LoVo (cell line): ENCODE data around the gene RUNX2.
A peak's percentile ranks its signal among the peaks of the same experiment; 100 is the strongest.
"Not testable (repeated sequence)": the region's sequence is repeated elsewhere in the genome, so short reads cannot be mapped to it uniquely, and the experiment has no call there.

Experiments
- DNase-seq: peaks from one replicate; pipeline ENCODE4 v3.0.0-alpha.2; 2016; ENCODE audit warnings: low spot score

RUNX2 gene

GRCh38 chr6:45558858-45559257 is 230.7 kb downstream of the RUNX2 start:
- DNase-seq: no peak

GRCh38 chr6:45560321-45560820 is 232.2 kb downstream of the RUNX2 start:
- not testable (repeated sequence) for DNase-seq

GRCh38 chr6:45562171-45562570 is 234.0 kb downstream of the RUNX2 start:
- DNase-seq: no peak

GRCh38 chr6:45563041-45563440 is 234.9 kb downstream of the RUNX2 start:
- no peak for DNase-seq

GRCh38 chr6:45563844-45564243 is 235.7 kb downstream of the RUNX2 start:
- DNase-seq: no peak

GRCh38 chr6:45566882-45567281 is 238.8 kb downstream of the RUNX2 start:
- DNase-seq: peak; percentile 91

- no peak for DNase-seq
These were observed 239.7 kb downstream of the RUNX2 start for GRCh38 chr6:45567879-45568278.

- DNase-seq: no peak
These were observed 240.5 kb downstream of the RUNX2 start for GRCh38 chr6:45568626-45569025.

GRCh38 chr6:45569210-45569945 is 241.2 kb downstream of the RUNX2 start:
- peak; percentile 70 for DNase-seq

- no peak for DNase-seq
These were observed 243.0 kb downstream of the RUNX2 start for GRCh38 chr6:45571159-45571558.

GRCh38 chr6:45572833-45573232 is 244.7 kb downstream of the RUNX2 start:
- no peak for DNase-seq

- DNase-seq: no peak
These were observed 245.9 kb downstream of the RUNX2 start for GRCh38 chr6:45574014-45574461.

- DNase-seq: no peak
These were observed 246.8 kb downstream of the RUNX2 start for GRCh38 chr6:45574885-45575284.

GRCh38 chr6:45576648-45577624 is 248.8 kb downstream of the RUNX2 start:
- DNase-seq: no peak

GRCh38 chr6:45577836-45578504 is 249.8 kb downstream of the RUNX2 start:
- no peak for DNase-seq

GRCh38 chr6:45584127-45584526 is 256.0 kb downstream of the RUNX2 start:
- no peak for DNase-seq

GRCh38 chr6:45586216-45587171 is 258.4 kb downstream of the RUNX2 start:
- peak; percentile 73 for DNase-seq

GRCh38 chr6:45587229-45588060 is 259.3 kb downstream of the RUNX2 start:
- DNase-seq: peak; percentile 53

- no peak for DNase-seq
These were observed 261.2 kb downstream of the RUNX2 start for GRCh38 chr6:45589367-45589766.

GRCh38 chr6:45590226-45590625 is 262.1 kb downstream of the RUNX2 start:
- no peak for DNase-seq
